NCI-H524 treated with DMSO at 0.1 percent for 48 hours (cell line): ENCODE results near the gene SATB1.
"Not testable (repeated sequence)": the region's sequence is repeated elsewhere in the genome, so short reads cannot be mapped to it uniquely, and the experiment has no call there.

Source experiments
- DNase-seq: peaks from one replicate; lab custom pipeline; 2025; lab: John Stamatoyannopoulos, UW

The SATB1 gene

GRCh38 chr3:18424729-18425640, at the start of gene SATB1:
TSS of gene SATB1 (minus strand) at chr3:18425339. CDS start at chr3:18420967, 4,372 bp downstream.
- DNase-seq, result no peak

- no peak for DNase-seq
Observed at GRCh38 chr3:18474202-18474601, 49.1 kb upstream of the SATB1 start.

- no peak for DNase-seq
Observed at GRCh38 chr3:18469775-18470174, 44.6 kb upstream of the SATB1 start.

- DNase-seq, result no peak
Observed at GRCh38 chr3:18466136-18466535, 41.0 kb upstream of the SATB1 start.

- DNase-seq, result no peak
Observed at GRCh38 chr3:18454766-18455165, 29.6 kb upstream of the SATB1 start.

GRCh38 chr3:18449618-18450017, 24.5 kb upstream of the SATB1 start:
- not testable (repeated sequence) for DNase-seq

GRCh38 chr3:18447720-18448119, 22.6 kb upstream of the SATB1 start:
- no peak for DNase-seq

- no peak for DNase-seq
Observed at GRCh38 chr3:18446149-18446825, 21.1 kb upstream of the SATB1 start.

GRCh38 chr3:18445401-18446148, 20.4 kb upstream of the SATB1 start:
- no peak for DNase-seq

- DNase-seq, result no peak
Observed at GRCh38 chr3:18444595-18445400, 19.7 kb upstream of the SATB1 start.

GRCh38 chr3:18443665-18444594, 18.8 kb upstream of the SATB1 start:
- DNase-seq, result no peak

- DNase-seq, result no peak
Observed at GRCh38 chr3:18442756-18443664, 17.9 kb upstream of the SATB1 start.

GRCh38 chr3:18441551-18441950, 16.4 kb upstream of the SATB1 start:
- DNase-seq, result no peak

GRCh38 chr3:18440066-18440722, 15.1 kb upstream of the SATB1 start:
- DNase-seq, result no peak

GRCh38 chr3:18439281-18439680, 14.1 kb upstream of the SATB1 start:
- no peak for DNase-seq

- DNase-seq, result no peak
Observed at GRCh38 chr3:18438586-18438985, 13.4 kb upstream of the SATB1 start.

GRCh38 chr3:18436213-18436612, 11.1 kb upstream of the SATB1 start:
- no peak for DNase-seq

GRCh38 chr3:18434711-18435110, 9.6 kb upstream of the SATB1 start:
- no peak for DNase-seq

GRCh38 chr3:18432752-18433151, 7.6 kb upstream of the SATB1 start:
- no peak for DNase-seq
